IMR-90 (cell line): ENCODE data around the gene ETV6. TPM values are rescaled to one million over a fixed set of nuclear protein-coding genes. Genes with fewer than 3 reads are reported as not detected.

Experiments
- ATAC-seq: fragments of 200-7000 bp; cut with Tn5 transposase; 2 replicates; pipeline ENCODE4 v1.9.1; 2020; ENCODE audit warnings: low read depth, mild to moderate bottlenecking, moderate library complexity
- BruUV-seq: library from RNA; stranded (reverse); fragments of 400-500 nt; replicated peaks from 2 replicates; lab custom pipeline; 2021; lab: Mats Ljungman, UMichigan
- CTCF ChIA-PET: fragments of 300-600 bp; formaldehyde crosslinking; extraction: SDS; loops from one replicate; lab custom pipeline; 2021; ENCODE audit warnings: antibody characterized with exemption; lab: Yijun Ruan, JAX
- POLR2A ChIA-PET: fragments of 300-600 bp; sonication (Branson Sonifier 250); formaldehyde crosslinking; loops from one replicate; lab custom pipeline; 2022; ENCODE audit warnings: antibody characterized with exemption; ENCODE audit not compliant: unreplicated experiment; lab: Charles Lee
- DNase-seq: peaks from one replicate; pipeline ENCODE4 v3.0.0; 2013
- H2AFZ ChIP-seq: replicated peaks from 2 replicates; pipeline ENCODE3; 2013; ENCODE audit warnings: low read length, mild to moderate bottlenecking; ENCODE audit not compliant: poor library complexity
- H2AK5ac ChIP-seq: 2 replicates; pipeline ENCODE4 v1.6.1; 2013; ENCODE audit warnings: low read depth, low read length, inconsistent platforms
- H2AK9ac ChIP-seq: replicated peaks from 2 replicates; pipeline ENCODE3; 2013; ENCODE audit warnings: mild to moderate bottlenecking, low read depth, low read length, moderate library complexity; ENCODE audit not compliant: poor library complexity
- H2BK120ac ChIP-seq: 2 replicates; pipeline ENCODE4 v1.6.1; 2013; ENCODE audit warnings: low read depth, low read length, inconsistent platforms
- H2BK15ac ChIP-seq: 3 replicates; pipeline ENCODE4 v1.6.1; 2013; ENCODE audit warnings: low read depth, low read length, inconsistent platforms
- H2BK20ac ChIP-seq: 2 replicates; pipeline ENCODE4 v1.6.1; 2013; ENCODE audit warnings: low read depth, mild to moderate bottlenecking, inconsistent platforms, low read length, moderate library complexity
- H2BK5ac ChIP-seq: 2 replicates; pipeline ENCODE4 v1.6.1; 2013; ENCODE audit warnings: mild to moderate bottlenecking, low read depth, low read length, inconsistent platforms; ENCODE audit not compliant: poor library complexity, severe bottlenecking
- H3K14ac ChIP-seq: replicated peaks from 2 replicates; pipeline ENCODE4 v1.6.1; 2013; ENCODE audit warnings: low read depth, low read length, inconsistent platforms
- H3K18ac ChIP-seq: 2 replicates; pipeline ENCODE4 v1.6.1; 2013; ENCODE audit warnings: low read depth, low read length, control low read depth
- H3K23ac ChIP-seq: 2 replicates; pipeline ENCODE4 v1.6.1; 2013; ENCODE audit warnings: low read depth, low read length, inconsistent platforms
- H3K27ac ChIP-seq: 2 replicates; pipeline ENCODE4 v1.5.1; 2013; ENCODE audit warnings: mild to moderate bottlenecking, control low read depth, low read length; ENCODE audit not compliant: insufficient read depth
- H3K27me3 ChIP-seq: 2 replicates; pipeline ENCODE4 v1.6.1; 2013; ENCODE audit warnings: low read length; ENCODE audit not compliant: control insufficient read depth, insufficient read depth
- H3K36me3 ChIP-seq: 2 replicates; pipeline ENCODE4 v1.6.1; 2013; ENCODE audit warnings: low read length, mixed read lengths; ENCODE audit not compliant: control insufficient read depth, insufficient read depth
- H3K4ac ChIP-seq: 2 replicates; pipeline ENCODE4 v1.6.1; 2013; ENCODE audit warnings: low read depth, low read length, inconsistent platforms
- H3K4me1 ChIP-seq: 2 replicates; pipeline ENCODE4 v1.6.1; 2013; ENCODE audit warnings: low read length, mixed read lengths; ENCODE audit not compliant: control insufficient read depth, insufficient read depth
- H3K4me2 ChIP-seq: 2 replicates; pipeline ENCODE4 v1.6.1; 2013; ENCODE audit warnings: low read depth, mild to moderate bottlenecking, control low read depth, low read length, moderate library complexity
- H3K4me3 ChIP-seq: 2 replicates; pipeline ENCODE4 v1.5.1; 2013; ENCODE audit warnings: low read depth, mild to moderate bottlenecking, control low read depth, low read length, moderate library complexity; ENCODE audit not compliant: insufficient read depth
- H3K56ac ChIP-seq: 2 replicates; pipeline ENCODE4 v1.6.1; 2013; ENCODE audit warnings: low read length, inconsistent platforms; ENCODE audit not compliant: insufficient read depth; ENCODE audit errors: extremely low read depth
- H3K79me1 ChIP-seq, 2 experiments: 2 replicates each; pipeline ENCODE4 v1.6.1; 2013; ENCODE audit warnings: low read length in 2 of 2, inconsistent platforms in 1 of 2, low read depth in 1 of 2
- H3K9ac ChIP-seq: 2 replicates; pipeline ENCODE4 v1.6.1; 2013; ENCODE audit warnings: low read depth, low read length, control low read depth
- H3K9me1 ChIP-seq: 2 replicates; pipeline ENCODE4 v1.6.1; 2013; ENCODE audit warnings: low read length, inconsistent platforms; ENCODE audit not compliant: insufficient read depth
- H3K9me3 ChIP-seq: 2 replicates; pipeline ENCODE4 v1.6.1; 2013; ENCODE audit warnings: low read length; ENCODE audit not compliant: control insufficient read depth, insufficient read depth
- H4K20me1 ChIP-seq: 2 replicates; pipeline ENCODE4 v1.6.1; 2013; ENCODE audit warnings: low read length, inconsistent platforms; ENCODE audit not compliant: insufficient read depth
- H4K5ac ChIP-seq: 2 replicates; pipeline ENCODE4 v1.6.1; 2013; ENCODE audit warnings: mild to moderate bottlenecking, low read depth, low read length, control low read depth
- H4K8ac ChIP-seq, 2 experiments: 2 replicates each; pipeline ENCODE4 v1.6.1; 2013; ENCODE audit warnings: low read depth in 2 of 2, low read length in 2 of 2, control low read depth in 1 of 2, inconsistent platforms in 1 of 2
- H4K91ac ChIP-seq: 2 replicates; pipeline ENCODE4 v1.6.1; 2013; ENCODE audit warnings: low read depth, low read length, inconsistent platforms; ENCODE audit not compliant: insufficient read depth
- CEBPB ChIP-seq: IDR thresholded peaks from 2 replicates; pipeline ENCODE4 v1.6.1; 2012; ENCODE audit warnings: low read depth, low read length, improper control_type of control experiment
- WGBS, 2 experiments: methylation state at CpG; one replicate each; pipeline versions ENCODE4 v1.1.5 to v1.1.7; 2013; ENCODE audit warnings: missing lambda C conversion rate in 2 of 2; ENCODE audit not compliant: insufficient read length in 1 of 2; ENCODE audit errors: extremely low coverage in 2 of 2; 5-methylcytosine and 5-hydroxymethylcytosine counted together
- dilution Hi-C: fragments of 300-500 bp; cut with HindIII; formaldehyde crosslinking; loops from one replicate; pipeline ENCODE4 v1.14.3; 2018; ENCODE audit warnings: low sequenced_read_pairs; ENCODE audit not compliant: unreplicated experiment
- in situ Hi-C: fragments of 300-500 bp; cut with MboI; formaldehyde crosslinking; loops from 3 replicates; pipeline ENCODE4 v1.14.3; 2019; ENCODE audit warnings: low sequenced_read_pairs, inconsistent platforms, mixed read lengths
- intact Hi-C: fragments of 100-400 bp; cut with micrococcal nuclease; formaldehyde crosslinking; loops from 2 replicates; pipeline ENCODE4 v1.10.0; 2022
- polyA plus RNA-seq, 3 experiments: library from polyadenylated mRNA; depleted of rRNA; stranded (reverse); fragments of >200 nt; gene quantifications; 2 replicates each; pipeline ENCODE4 v1.2.3, GENCODE V29; 2012; ENCODE audit warnings: low replicate concordance in 1 of 3
- total RNA-seq: library from RNA; depleted of rRNA; stranded (reverse); fragments of >200 nt; gene quantifications from 2 replicates; pipeline ENCODE4 v1.2.3, GENCODE V29; 2012

Gene ETV6
- total and polyA plus RNA-seq, 2 of the 4 experiments (the other 2 are of a cell fraction) = 8.4 to 9.9 TPM

GRCh38 chr12:11896417-11896929 is 247.0 kb downstream of the ETV6 start:
- H3K27ac ChIP-seq = no peak overlapping the region

More at GRCh38 chr12:11896417-11896929, 247.0 kb downstream of the ETV6 start:
- Histone ChIP-seq H3K23ac (no peak overlapping the region), H3K4me1 (no peaks in the 10 kb centered on the region), H2AFZ (no peak overlapping the region), H3K18ac (no peak overlapping the region), H3K14ac (no peak overlapping the region), H2BK20ac (no peak overlapping the region), H2AK5ac (no peak overlapping the region), H3K4me2 (no peak overlapping the region), H3K4me3 (no peak overlapping the region), H3K27me3 (no peaks in the 10 kb centered on the region), H3K9me1 (peaks cover 10% of the 10 kb centered on the region), H2BK15ac (no peak overlapping the region), H3K9me3 (no peaks in the 10 kb centered on the region), H4K5ac (no peak overlapping the region), H4K8ac (no peak overlapping the region), H3K79me1 (no peaks in the 10 kb centered on the region), H3K4ac (no peak overlapping the region), H3K56ac (no peak overlapping the region), H2AK9ac (no peak overlapping the region), H4K91ac (no peak overlapping the region), H2BK120ac (no peak overlapping the region), H3K9ac (no peak overlapping the region), H2BK5ac (no peak overlapping the region), H3K36me3 (peaks cover 15% of the 10 kb centered on the region), H4K20me1 (no peaks in the 10 kb centered on the region)
- TF ChIP-seq CEBPB = no peak
- BruUV-seq = no TSS peak
- DNase-seq (no peak), ATAC-seq (no peak)
- in situ Hi-C loops (no loop called here), dilution Hi-C loops (no loop called here), intact Hi-C loops (no loop called here)
- ChIA-PET CTCF (no interaction called here), POLR2A (no interaction called here)
- whole genome bisulfite sequencing, 2 experiments = no CpG with 5 or more reads among the region's 3 CpGs
